SJCRH30 (cell line): Measurements from ENCODE around the gene DENND4A. TPM values are rescaled to one million over a fixed set of nuclear protein-coding genes. Genes with fewer than 3 reads are reported as not detected.

Source experiments
- DNase-seq, 2 experiments: peaks; one replicate each; pipeline ENCODE4 v3.0.0-alpha.2; 2015 to 2020
- H3K27ac ChIP-seq: fragments of 250-450 bp; sonication (Bioruptor Pico); 2 replicates; pipeline ENCODE4 v1.5.1; 2020; ENCODE audit warnings: mild to moderate bottlenecking, moderate library complexity
- H3K27me3 ChIP-seq: fragments of 250-450 bp; sonication (Bioruptor Pico); 2 replicates; pipeline ENCODE4 v1.5.1; 2020; ENCODE audit warnings: mild to moderate bottlenecking, moderate library complexity
- H3K36me3 ChIP-seq: fragments of 250-450 bp; sonication (Bioruptor Pico); 2 replicates; pipeline ENCODE4 v1.5.1; 2020; ENCODE audit warnings: mild to moderate bottlenecking, moderate library complexity
- H3K4me1 ChIP-seq: fragments of 250-450 bp; sonication (Bioruptor Pico); 2 replicates; pipeline ENCODE4 v1.5.1; 2020; ENCODE audit warnings: mild to moderate bottlenecking, moderate library complexity
- H3K4me3 ChIP-seq: fragments of 250-450 bp; sonication (Bioruptor Pico); 2 replicates; pipeline ENCODE4 v1.5.1; 2020; ENCODE audit warnings: mild to moderate bottlenecking, moderate library complexity
- H3K9me3 ChIP-seq: fragments of 250-450 bp; sonication (Bioruptor Pico); replicated peaks from 2 replicates; pipeline ENCODE4 v1.5.1; 2020; ENCODE audit warnings: mild to moderate bottlenecking, moderate library complexity
- total RNA-seq: library from RNA; depleted of rRNA; stranded (reverse); fragments of >200 nt; shearing (Covaris generic); gene quantifications from 2 replicates; pipeline ENCODE4 v1.2.3, GENCODE V29; 2014; rRNA removed

The DENND4A gene
- total RNA-seq, result 21.1 and 26.4 TPM in 2 replicates

DNA sequence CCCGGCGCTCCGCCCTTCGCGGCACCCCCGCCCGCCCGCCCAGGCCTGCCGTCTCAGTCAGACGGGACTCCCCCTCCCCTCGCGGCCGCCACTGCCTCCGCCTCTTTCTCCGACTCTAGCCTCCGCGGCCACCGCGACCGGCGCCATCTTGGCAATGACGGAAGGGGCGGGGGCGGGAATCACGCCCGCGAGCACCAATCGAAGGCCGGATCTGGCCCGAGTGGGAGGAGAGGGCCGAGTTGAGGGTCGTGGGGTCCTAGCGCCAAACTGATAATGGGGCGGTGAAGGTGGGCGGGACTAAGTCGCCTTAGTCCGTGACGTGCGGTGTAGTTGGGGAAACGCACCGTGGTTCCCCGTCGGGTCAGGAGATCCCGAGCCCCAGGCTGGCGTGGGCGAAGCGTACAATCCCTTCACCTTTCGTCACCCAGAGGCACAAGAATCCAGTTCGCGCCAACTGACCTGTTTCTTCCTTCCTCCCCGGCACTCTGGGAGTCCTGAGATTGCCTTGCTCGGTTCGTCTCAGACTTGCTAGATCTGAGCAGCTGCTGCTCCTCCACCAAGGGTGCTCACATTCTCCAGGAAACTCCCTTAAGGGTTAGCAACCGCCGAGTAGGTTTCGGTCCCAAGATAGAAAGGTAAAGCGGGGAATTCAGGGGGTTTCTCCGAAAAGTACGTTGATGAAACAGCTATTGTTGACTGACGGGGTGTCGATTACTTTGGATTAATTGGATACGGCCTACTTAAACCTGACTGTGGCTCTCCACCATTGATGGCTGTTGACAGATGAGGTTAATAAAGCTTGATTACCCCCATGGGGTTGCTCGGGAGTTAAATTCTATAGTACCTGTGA is at the start of gene DENND4A:
TSS of gene DENND4A (minus strand) at position 156 of the 850 bp plus-strand sequence. CDS start 35,843 bp downstream, outside the sequence.
- H3K9me3 ChIP-seq, result no peaks in the 10 kb centered on the region
- peak; percentile 97 to 99 for DNase-seq

GRCh38 chr15:65841121-65841930 is 49.2 kb upstream of the DENND4A start:
- H3K27me3 ChIP-seq, result no peaks in the 10 kb centered on the region
- H3K9me3 ChIP-seq, result peaks cover 4% of the 10 kb centered on the region; the same call in 1 of the 2 replicates
- H3K4me3 ChIP-seq, result peak overlapping the region; percentile 48
- no peak overlapping the region for H3K27ac ChIP-seq
- peak; percentile 11 to 29 for DNase-seq
- no peaks in the 10 kb centered on the region; the same call in 1 of the 2 replicates for H3K4me1 ChIP-seq
- H3K36me3 ChIP-seq, result no peaks in the 10 kb centered on the region

More for the DNA sequence above, at the start of gene DENND4A:
- Histone ChIP-seq H3K4me3 (peak within 1 kb of the TSS; percentile 90), H3K27me3 (no peaks in the 10 kb centered on the region), H3K27ac (peak within 1 kb of the TSS; percentile 96), H3K4me1 (peaks cover 16% of the 10 kb centered on the region), H3K36me3 (no peaks in the 10 kb centered on the region)

DNA sequence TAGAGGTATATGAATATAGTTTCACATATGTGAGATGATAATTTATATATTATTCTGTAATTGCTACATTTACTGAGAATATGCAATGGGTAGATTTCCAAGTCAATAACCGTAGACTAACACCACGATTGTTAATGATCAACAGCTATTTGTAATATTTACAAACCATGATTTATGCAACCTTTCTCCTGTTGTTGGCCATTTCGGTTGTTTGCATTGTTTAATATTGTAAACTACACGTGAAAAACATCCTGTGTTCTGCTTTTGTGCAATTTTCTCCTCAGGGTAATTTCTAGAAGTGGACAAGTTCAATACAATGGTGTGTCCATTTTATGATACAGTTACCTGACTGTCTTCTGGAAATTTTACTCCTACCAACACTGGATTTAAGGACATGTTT is 47.9 kb upstream of the DENND4A start:
- Histone ChIP-seq H3K9me3 (peaks cover 4% of the 10 kb centered on the region; the same call in 1 of the 2 replicates), H3K27me3 (no peaks in the 10 kb centered on the region), H3K4me1 (peaks cover 7% of the 10 kb centered on the region), H3K27ac (no peak overlapping the region), H3K4me3 (no peak overlapping the region), H3K36me3 (no peaks in the 10 kb centered on the region)
- DNase-seq, result no peak

DNA sequence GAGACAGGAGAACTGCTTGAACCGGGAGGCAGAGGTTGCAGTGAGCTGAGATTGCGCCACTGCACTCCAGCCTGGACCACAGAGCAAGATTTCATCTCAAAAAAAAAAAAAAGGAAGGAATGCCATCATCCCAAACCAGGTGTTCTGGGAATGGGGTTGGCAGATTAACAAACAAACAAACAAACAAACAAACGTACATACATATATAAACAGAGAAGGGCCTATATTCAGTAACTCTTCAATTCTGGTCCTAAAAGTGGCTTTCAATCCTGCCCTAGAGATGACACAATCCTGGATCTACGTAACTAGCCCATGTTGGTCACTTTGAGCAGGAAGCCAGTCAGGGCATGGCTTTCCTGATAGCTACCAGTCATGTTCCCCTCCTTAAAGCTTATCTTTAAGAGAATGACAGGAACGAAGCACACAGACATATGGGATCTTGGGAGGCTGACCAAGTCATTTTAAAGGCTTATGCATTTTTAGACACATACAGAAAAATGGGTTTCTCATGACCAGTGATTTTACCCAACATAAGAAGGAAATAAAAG is 47.3 kb upstream of the DENND4A start:
- no peak overlapping the region for H3K4me3 ChIP-seq
- no peak overlapping the region for H3K27ac ChIP-seq
- no peak for DNase-seq
- H3K4me1 ChIP-seq, result peaks cover 7% of the 10 kb centered on the region
- peaks cover 4% of the 10 kb centered on the region; the same call in 1 of the 2 replicates for H3K9me3 ChIP-seq
- H3K36me3 ChIP-seq, result no peaks in the 10 kb centered on the region
- H3K27me3 ChIP-seq, result no peaks in the 10 kb centered on the region

DNA sequence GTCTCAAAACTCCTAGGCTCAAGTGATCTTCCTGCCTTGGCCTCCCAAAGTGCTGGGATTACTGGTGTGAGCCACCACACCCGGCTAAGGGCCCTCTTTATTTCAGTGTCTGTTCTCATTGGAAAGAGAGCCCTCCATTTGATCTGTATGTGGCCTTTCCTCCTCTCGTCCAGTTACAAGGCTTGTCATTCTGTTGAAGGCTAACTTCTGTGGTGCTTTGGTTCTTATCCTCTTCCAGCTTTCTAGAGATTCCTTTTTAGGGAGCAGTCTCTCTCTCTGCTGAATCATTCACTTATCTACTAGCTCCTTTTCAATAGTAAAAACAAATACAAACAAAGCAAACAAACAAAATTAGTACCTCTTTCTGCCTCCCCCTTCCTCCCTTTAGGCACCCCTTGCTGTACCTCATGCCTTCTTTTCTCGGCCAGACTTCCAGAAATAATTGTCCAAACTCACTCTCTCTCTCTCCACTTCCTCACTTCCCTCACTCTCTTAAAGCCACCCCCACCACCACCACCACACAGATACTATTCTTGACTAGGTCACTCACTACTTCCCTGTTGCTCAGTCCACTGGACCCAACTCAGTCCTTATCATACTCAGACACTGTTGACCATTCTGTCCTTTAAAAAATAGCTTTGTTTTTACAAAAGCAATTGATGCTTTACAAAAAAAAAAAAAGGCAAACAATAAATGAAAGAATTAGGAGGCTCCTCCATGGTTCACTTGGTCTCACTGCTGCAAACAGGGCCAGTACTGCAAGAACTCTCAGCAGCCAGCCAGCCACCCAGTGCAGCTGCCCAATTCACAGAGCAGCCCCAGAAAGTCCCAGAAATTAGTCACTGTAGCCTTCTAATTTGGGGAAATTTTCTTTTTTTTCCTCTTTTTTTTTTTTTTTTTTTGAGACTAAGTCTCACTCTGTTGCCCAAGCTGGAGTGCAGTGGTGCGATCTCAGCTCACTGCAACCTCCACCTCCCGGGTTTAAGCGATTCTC is 45.5 kb upstream of the DENND4A start:
- no peak for DNase-seq
- Histone ChIP-seq H3K36me3 (no peaks in the 10 kb centered on the region), H3K27me3 (no peaks in the 10 kb centered on the region), H3K9me3 (no peaks in the 10 kb centered on the region), H3K4me1 (peaks cover 18% of the 10 kb centered on the region), H3K27ac (no peak overlapping the region), H3K4me3 (no peak overlapping the region)

GRCh38 chr15:65836665-65837064 is 44.6 kb upstream of the DENND4A start:
- no peaks in the 10 kb centered on the region for H3K9me3 ChIP-seq
- H3K27ac ChIP-seq, result no peak overlapping the region
- no peaks in the 10 kb centered on the region for H3K36me3 ChIP-seq
- no peak for DNase-seq
- H3K27me3 ChIP-seq, result no peaks in the 10 kb centered on the region
- H3K4me1 ChIP-seq, result peaks cover 22% of the 10 kb centered on the region
- H3K4me3 ChIP-seq, result no peak overlapping the region

- peak in 1 of 2 experiments; percentile 22 for DNase-seq
- no peaks in the 10 kb centered on the region for H3K9me3 ChIP-seq
- H3K27ac ChIP-seq, result no peak overlapping the region
- H3K4me3 ChIP-seq, result no peak overlapping the region
- no peaks in the 10 kb centered on the region for H3K27me3 ChIP-seq
- no peaks in the 10 kb centered on the region for H3K36me3 ChIP-seq
- H3K4me1 ChIP-seq, result peaks cover 22% of the 10 kb centered on the region
Observed at GRCh38 chr15:65835447-65835846, 43.4 kb upstream of the DENND4A start.

- DNase-seq, result no peak
- H3K36me3 ChIP-seq, result no peaks in the 10 kb centered on the region
- no peaks in the 10 kb centered on the region for H3K9me3 ChIP-seq
- H3K27me3 ChIP-seq, result no peaks in the 10 kb centered on the region
- no peak overlapping the region for H3K27ac ChIP-seq
- no peak overlapping the region for H3K4me3 ChIP-seq
- peaks cover 22% of the 10 kb centered on the region for H3K4me1 ChIP-seq
Observed at GRCh38 chr15:65834603-65835282, 42.6 kb upstream of the DENND4A start.

DNA sequence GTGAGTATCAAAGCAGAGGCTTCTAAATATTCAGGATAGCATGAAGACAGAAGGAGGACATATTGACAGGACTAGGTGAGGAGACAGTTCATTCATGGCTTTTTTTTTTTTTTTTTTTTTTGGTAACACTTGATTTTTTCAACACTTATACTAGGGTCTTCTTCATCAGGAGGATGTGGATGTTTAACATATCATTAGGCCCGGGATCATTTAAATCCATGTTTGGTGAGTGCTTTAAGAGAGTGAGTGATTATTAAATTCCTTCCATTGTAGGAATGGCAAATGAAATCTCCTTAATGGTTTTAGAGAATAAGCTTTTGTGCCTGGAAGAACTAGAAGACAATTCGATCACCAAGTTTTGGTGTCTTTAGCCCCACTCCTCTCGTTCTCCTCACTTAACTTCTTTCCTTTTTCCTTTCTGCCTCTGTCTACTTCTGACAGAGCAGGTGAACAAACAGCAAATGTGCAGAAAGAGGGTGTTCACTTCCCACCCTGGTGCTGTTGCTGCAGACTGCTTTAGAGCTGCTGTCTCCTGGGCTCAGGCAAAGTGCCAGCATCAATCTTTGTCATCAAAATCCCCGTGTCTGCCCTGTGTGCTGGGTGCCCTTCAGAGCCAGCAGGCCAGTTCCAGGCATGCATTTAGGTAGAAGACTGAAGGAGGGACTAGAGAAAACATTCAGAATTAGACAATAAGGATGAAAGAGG is 41.6 kb upstream of the DENND4A start:
- H3K36me3 ChIP-seq, result no peaks in the 10 kb centered on the region
- peaks cover 22% of the 10 kb centered on the region for H3K4me1 ChIP-seq
- no peaks in the 10 kb centered on the region for H3K9me3 ChIP-seq
- DNase-seq, result peak; percentile 10 to 38
- H3K4me3 ChIP-seq, result no peak overlapping the region
- no peaks in the 10 kb centered on the region for H3K27me3 ChIP-seq
- no peak overlapping the region for H3K27ac ChIP-seq

DNA sequence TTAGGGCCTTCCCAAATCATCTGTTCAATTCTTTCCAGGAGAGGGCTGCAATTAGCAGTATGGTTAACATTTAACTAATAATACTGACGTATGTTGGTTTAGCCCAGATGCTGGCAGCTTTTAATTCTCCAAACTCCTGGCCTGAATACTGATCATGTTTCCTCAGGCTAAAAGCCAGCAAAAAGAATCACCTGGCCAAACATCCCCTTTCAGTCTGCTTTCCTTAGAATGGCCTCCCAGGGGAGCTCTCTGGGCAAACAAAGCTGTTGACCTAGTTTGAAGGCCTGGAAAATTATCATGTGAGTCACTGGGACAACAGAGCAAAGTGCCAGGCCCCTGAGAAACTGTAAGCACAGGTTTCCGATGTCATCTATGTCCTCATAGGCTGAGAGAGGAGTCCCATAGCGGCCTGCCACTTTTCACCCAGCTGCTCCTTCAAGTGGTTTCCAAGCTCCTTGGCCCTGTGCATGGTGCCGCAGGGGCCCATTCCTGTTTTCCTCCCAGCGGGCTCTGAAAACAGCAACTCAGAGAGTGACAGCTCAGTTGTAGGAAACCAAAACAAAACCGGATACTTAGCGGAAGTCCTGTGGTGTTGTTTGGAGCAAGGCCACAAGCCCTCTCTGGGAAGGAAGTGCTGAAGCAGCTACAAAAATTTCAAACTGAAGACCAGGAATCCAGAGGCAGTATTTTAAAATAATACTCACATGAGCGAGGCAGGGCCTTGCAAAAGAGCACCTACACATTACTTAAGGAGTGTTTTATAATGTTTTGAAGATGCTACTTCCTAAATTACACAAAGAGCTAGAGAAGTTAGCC is 40.7 kb upstream of the DENND4A start:
- peak overlapping the region; percentile 45 for H3K4me3 ChIP-seq
- peaks cover 22% of the 10 kb centered on the region for H3K4me1 ChIP-seq

GRCh38 chr15:65829130-65829764 is 37.2 kb upstream of the DENND4A start:
- Histone ChIP-seq H3K4me1 (peaks cover 15% of the 10 kb centered on the region), H3K27me3 (no peaks in the 10 kb centered on the region), H3K36me3 (no peaks in the 10 kb centered on the region), H3K27ac (no peak overlapping the region), H3K4me3 (no peak overlapping the region), H3K9me3 (no peaks in the 10 kb centered on the region)
- peak in 1 of 2 experiments; percentile 26 for DNase-seq

More for the DNA sequence above, 40.7 kb upstream of the DENND4A start:
- Histone ChIP-seq H3K27ac (peak overlapping the region; percentile 41), H3K36me3 (no peaks in the 10 kb centered on the region), H3K27me3 (no peaks in the 10 kb centered on the region), H3K9me3 (no peaks in the 10 kb centered on the region)
- DNase-seq, result peak; percentile 87 to 92

DNA sequence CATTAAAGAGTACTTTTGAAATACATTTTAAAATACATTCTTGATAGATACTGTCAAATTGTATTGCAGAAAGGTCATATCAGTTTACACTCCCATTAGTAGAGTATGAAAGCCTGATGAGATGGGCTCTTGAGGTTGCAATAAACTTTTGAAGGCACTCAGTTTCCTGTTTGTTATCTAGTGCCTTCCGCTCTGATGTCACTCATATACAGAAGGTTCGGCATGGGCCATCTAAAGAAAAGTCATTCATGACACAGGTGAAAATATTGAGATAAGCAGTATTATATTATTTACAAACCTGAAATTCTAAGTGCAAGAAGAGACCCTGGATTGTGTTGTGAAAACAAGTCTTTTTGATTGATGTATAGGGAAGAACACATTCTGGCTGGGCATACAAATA is 36.5 kb upstream of the DENND4A start:
- no peaks in the 10 kb centered on the region for H3K9me3 ChIP-seq
- H3K4me1 ChIP-seq, result peaks cover 10% of the 10 kb centered on the region
- no peak overlapping the region for H3K27ac ChIP-seq
- H3K36me3 ChIP-seq, result no peaks in the 10 kb centered on the region
- no peaks in the 10 kb centered on the region for H3K27me3 ChIP-seq
- no peak for DNase-seq
- no peak overlapping the region for H3K4me3 ChIP-seq
